Ectodermal cell (in vitro differentiated cells): ENCODE data around the gene TRMT44.
"Not testable (repeated sequence)": the region's sequence is repeated elsewhere in the genome, so short reads cannot be mapped to it uniquely, and the experiment has no call there.

ENCODE experiments used
- H3K27ac ChIP-seq: 2 replicates; pipeline ENCODE4 v1.7.0; 2013; ENCODE audit warnings: mild to moderate bottlenecking, low read depth, low read length; ENCODE audit not compliant: insufficient read depth, poor library complexity, severe bottlenecking
- H3K27me3 ChIP-seq: 2 replicates; pipeline ENCODE4 v1.7.0; 2013; ENCODE audit warnings: mild to moderate bottlenecking, low read length; ENCODE audit not compliant: insufficient read depth, control insufficient read depth, poor library complexity, severe bottlenecking
- H3K36me3 ChIP-seq: one replicate; pipeline ENCODE4 v1.7.0; 2013; ENCODE audit warnings: low read length; ENCODE audit not compliant: control insufficient read depth, insufficient read depth
- H3K4me1 ChIP-seq: one replicate; pipeline ENCODE4 v1.7.0; 2013; ENCODE audit warnings: low read length; ENCODE audit not compliant: control insufficient read depth, insufficient read depth
- H3K4me3 ChIP-seq: 2 replicates; pipeline ENCODE4 v1.7.0; 2013; ENCODE audit warnings: low read depth, low read length, control low read depth; ENCODE audit not compliant: insufficient read depth
- H3K9me3 ChIP-seq: 2 replicates; pipeline ENCODE4 v1.7.0; 2013; ENCODE audit warnings: mild to moderate bottlenecking, low read length, moderate library complexity; ENCODE audit not compliant: control insufficient read depth
- WGBS, 2 experiments: methylation state at CpG; one replicate each; pipeline ENCODE4 v1.1.7; 2013; ENCODE audit warnings: missing lambda C conversion rate in 2 of 2; 5-methylcytosine and 5-hydroxymethylcytosine counted together

Gene TRMT44

DNA sequence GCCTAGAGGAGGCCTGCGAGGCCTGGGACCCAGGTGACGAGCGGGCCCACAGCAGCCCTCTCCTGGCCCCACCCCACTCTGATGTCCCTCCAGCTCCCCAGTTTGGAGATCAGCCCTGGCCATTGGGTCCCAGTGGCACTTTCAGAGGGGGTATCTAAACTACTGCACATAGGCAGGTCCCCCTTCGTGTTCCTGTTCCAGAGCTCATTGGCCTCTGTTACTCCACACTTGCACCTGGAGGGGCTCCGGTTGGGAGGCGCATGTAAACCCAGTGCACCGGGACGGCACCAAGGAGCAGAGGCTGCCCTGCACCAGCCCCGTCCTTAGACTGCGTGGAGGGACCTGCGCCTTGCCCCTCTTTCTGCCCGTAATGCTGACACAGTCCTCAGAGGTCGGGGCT is 34.3 kb downstream of the TRMT44 start:
- H3K36me3 ChIP-seq = peaks cover 12% of the 10 kb centered on the region

DNA sequence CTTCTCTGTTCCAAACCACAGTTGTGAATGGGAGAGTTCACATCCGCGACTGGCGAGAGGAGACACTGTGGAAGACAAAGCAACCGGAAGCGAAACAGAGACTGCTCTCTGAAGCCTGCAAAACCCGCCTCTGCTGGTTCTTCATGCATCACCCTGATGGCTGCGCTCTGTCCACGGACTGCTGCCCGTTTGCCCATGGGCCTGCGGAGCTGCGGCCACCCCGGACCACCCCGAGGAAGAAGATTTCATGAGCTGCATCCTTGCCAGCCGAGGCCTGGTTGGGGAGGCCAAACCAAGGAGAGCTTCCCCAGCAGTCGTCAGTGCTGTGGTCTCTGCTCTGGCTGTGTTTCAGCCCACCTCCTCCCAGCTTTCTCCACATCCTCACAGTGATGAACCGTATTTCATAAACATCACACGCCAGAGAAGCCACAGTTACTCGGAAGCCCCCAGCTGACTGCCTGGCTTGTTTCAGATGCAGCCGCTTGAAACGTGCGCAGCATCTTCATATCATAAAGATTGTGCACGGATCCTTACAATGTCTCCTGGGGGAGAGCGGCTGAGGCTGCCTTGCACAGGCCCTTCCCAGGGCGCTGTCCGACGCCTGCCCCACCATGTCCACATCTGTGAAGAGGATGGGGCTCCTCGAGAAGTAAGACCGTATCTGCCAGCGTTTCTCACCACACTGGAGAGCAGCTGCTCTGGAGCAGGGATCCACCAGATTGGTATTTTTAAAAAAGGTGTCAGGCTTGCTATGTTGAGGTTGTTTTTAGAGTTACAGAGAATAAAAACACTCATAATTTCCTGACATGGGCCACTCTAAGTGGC is 35.4 kb downstream of the TRMT44 start:
- Histone ChIP-seq H3K27me3 (no peaks in the 10 kb centered on the region), H3K4me3 (no peak overlapping the region), H3K27ac (no peak overlapping the region), H3K9me3 (no peaks in the 10 kb centered on the region), H3K4me1 (peaks cover 19% of the 10 kb centered on the region), H3K36me3 (peaks cover 9% of the 10 kb centered on the region)
- WGBS, 2 experiments = 95 to 98% methylated on average over 29 of the region's 29 CpGs

More for the DNA sequence above, 34.3 kb downstream of the TRMT44 start:
- Histone ChIP-seq H3K4me1 (peaks cover 19% of the 10 kb centered on the region), H3K27me3 (no peaks in the 10 kb centered on the region), H3K4me3 (no peak overlapping the region), H3K9me3 (no peaks in the 10 kb centered on the region), H3K27ac (no peak overlapping the region)
- WGBS, 2 experiments = 94 to 95% methylated on average over 13 of the region's 13 CpGs

DNA sequence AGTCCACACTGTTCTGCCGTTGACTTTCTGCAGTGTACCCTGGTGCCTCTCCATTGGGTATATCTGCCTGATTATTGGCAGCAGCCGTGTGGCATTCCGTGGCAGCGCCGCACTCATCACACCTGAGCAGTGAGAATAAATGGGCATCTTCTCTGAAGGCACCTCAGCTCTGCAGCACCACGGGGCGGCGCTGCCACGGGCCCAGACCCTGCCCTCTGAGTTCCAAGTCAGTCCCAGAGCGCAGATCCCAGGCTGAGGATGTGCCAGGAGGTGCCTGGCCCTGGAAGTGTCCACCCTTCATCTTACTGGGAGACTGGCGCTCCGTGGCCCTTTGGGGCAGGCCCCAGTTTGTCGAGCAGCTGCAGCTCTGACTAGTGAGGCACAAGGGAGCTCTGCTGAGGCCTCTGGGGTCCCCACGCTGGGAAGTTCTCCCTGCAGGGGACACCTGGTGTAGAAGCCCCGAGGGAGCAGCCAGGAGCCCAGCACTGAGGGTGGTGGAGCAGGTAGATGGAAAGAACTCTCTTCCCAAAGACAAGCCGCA is 36.6 kb downstream of the TRMT44 start:
- Histone ChIP-seq H3K4me3 (no peak overlapping the region), H3K9me3 (no peaks in the 10 kb centered on the region), H3K27ac (no peak overlapping the region), H3K4me1 (peaks cover 19% of the 10 kb centered on the region), H3K27me3 (no peaks in the 10 kb centered on the region), H3K36me3 (peaks cover 9% of the 10 kb centered on the region)
- 95% methylated on average over 16 of the region's 16 CpGs for WGBS, 2 experiments

DNA sequence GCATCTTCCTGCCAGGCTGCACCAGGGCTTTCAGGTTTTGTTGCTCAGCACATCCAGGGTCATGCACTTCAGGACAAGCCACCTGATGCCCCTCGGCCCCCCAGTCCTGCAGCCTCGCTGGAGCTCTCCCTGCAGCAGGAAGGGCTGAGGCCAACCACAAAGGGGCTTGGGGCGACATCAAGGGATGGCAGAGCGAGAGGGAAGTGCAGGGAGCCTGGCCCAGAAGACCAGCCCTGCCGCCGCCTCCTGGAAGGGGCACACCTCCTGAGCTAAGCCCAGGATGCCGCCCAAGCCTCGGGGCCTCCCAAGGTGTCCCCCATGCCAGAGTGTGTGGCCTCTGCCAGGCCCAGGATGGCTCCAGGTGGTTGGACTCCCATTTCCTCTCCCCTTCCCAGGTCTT is 37.1 kb downstream of the TRMT44 start:
- H3K4me3 ChIP-seq = no peak overlapping the region
- H3K36me3 ChIP-seq = peaks cover 9% of the 10 kb centered on the region
- H3K4me1 ChIP-seq = peaks cover 17% of the 10 kb centered on the region
- no peaks in the 10 kb centered on the region for H3K9me3 ChIP-seq
- H3K27ac ChIP-seq = no peak overlapping the region
- H3K27me3 ChIP-seq = no peaks in the 10 kb centered on the region
- 93 to 95% methylated on average over 8 of the region's 8 CpGs for WGBS, 2 experiments

DNA sequence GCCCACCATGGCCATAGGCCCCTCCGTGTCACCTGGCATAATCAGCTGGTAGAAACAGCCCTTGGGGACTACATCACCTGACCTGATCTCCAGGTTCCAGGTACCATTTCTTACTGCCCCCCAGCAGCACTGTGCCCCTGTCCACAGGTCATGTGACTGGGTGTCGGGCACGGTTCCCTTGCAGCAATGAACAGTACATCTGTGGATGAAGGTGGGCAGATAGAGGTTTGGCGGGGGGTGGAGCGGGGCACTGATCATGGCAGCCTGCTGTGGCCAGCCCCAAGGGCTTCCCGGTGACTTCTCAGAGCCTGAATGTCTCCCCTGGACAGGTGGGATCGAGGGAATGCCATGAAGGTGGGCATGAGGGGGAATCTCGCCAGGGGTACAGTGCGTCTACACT is 37.8 kb downstream of the TRMT44 start:
- Histone ChIP-seq H3K36me3 (peaks cover 9% of the 10 kb centered on the region), H3K27ac (no peak overlapping the region), H3K4me1 (peaks cover 10% of the 10 kb centered on the region), H3K4me3 (no peak overlapping the region), H3K9me3 (no peaks in the 10 kb centered on the region), H3K27me3 (no peaks in the 10 kb centered on the region)
- 94 to 96% methylated on average over 9 of the region's 9 CpGs for WGBS, 2 experiments

DNA sequence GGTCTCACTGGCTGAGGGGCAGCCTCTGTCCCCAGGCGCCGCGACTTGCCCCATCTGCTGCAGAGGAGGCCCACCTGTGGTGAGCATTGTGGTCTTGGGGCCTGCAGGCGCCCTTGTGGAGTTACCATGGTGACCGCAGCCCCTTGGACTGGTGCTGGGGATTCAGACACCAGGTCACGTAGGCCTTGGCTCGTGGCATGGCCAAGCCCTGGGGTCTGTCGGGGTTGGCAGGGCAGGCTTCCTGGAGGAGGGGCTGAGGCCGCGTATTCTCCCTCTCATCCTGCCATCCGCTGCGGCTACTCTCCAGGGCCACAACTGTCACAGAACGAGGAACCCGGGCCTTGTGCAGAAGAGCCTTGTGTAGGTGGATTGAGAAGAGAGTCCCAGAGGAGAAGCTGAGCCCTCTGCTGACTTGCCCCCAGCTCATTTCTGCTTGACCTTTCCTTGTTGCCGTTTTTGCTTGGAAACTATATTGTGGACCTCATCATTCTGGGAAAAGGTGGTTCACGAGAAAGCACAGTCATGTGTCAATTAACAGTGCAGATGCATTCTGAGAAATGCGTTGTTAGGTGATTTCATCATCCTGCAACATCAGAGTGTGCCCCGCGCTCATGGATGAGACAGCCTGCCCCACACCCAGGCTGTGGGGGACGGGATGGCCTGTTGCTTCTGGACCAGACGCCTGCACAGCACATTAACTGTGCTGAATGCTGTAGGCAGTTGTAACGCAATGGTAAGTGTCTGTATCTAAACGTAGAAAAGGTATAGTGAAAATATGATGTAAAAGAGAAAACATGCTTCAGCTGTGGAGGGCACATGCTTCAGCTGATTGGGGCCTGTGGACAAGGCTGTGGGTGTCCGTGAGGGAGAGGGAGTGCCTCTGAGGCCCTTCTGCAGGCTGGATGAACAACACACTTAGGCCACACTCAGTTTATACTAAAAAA is 38.5 kb downstream of the TRMT44 start:
- Histone ChIP-seq H3K27me3 (no peaks in the 10 kb centered on the region), H3K4me3 (no peak overlapping the region)

DNA sequence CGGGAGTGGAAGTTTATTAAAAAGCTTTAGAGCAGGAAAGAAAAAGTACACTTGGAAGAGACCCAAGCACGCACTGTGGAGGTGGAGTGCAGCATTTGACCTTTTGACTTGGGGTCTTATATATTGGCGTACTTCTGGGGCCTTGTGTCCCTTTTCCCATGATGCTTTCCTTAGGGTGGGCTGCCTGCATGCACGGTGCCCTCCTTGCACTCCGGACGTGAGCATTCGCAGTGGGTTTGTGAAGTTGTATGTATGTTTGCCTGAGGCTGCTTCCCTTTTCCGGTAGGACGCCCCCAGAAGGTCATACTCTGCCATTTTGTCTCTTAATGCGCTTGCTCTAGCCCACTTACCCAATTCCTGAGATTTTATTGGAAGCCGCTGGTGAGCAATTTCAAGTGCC is 39.6 kb downstream of the TRMT44 start:
- Histone ChIP-seq H3K9me3 (no peaks in the 10 kb centered on the region), H3K4me3 (no peak overlapping the region), H3K27ac (no peak overlapping the region), H3K27me3 (no peaks in the 10 kb centered on the region), H3K36me3 (peaks cover 9% of the 10 kb centered on the region), H3K4me1 (peaks cover 9% of the 10 kb centered on the region)
- WGBS, 2 experiments = 92 to 94% methylated on average over 11 of the region's 11 CpGs

More for the DNA sequence above, 38.5 kb downstream of the TRMT44 start:
- H3K9me3 ChIP-seq = no peaks in the 10 kb centered on the region
- H3K36me3 ChIP-seq = peaks cover 9% of the 10 kb centered on the region
- 86 to 89% methylated on average over 24 of the region's 24 CpGs for WGBS, 2 experiments
- H3K4me1 ChIP-seq = peaks cover 9% of the 10 kb centered on the region
- no peak overlapping the region for H3K27ac ChIP-seq

DNA sequence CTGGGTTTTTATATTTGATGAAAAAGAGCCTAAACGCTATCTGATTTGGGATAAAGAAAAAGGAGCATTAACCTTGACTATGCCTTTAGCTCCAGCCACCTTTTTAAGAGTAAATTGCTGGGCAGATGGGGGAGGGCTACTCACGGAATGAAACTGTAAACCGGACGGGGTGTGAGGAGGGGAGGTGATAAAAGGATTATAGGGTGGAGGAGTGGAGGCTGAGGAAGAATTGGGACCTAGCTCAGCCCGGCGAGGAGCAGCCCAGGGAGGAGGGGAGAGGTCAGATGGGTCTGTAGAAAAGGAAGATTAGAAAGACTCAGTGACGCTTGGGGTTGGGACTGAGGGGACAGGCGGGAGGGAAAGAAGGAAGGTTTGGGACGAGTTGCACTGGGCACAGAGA is 46.1 kb downstream of the TRMT44 start:
- 79 to 85% methylated on average over 9 of the region's 9 CpGs for WGBS, 2 experiments
- H3K27me3 ChIP-seq, H3K9me3 ChIP-seq, H3K27ac ChIP-seq, H3K4me1 ChIP-seq, H3K4me3 ChIP-seq, H3K36me3 ChIP-seq: not testable (repeated sequence)

DNA sequence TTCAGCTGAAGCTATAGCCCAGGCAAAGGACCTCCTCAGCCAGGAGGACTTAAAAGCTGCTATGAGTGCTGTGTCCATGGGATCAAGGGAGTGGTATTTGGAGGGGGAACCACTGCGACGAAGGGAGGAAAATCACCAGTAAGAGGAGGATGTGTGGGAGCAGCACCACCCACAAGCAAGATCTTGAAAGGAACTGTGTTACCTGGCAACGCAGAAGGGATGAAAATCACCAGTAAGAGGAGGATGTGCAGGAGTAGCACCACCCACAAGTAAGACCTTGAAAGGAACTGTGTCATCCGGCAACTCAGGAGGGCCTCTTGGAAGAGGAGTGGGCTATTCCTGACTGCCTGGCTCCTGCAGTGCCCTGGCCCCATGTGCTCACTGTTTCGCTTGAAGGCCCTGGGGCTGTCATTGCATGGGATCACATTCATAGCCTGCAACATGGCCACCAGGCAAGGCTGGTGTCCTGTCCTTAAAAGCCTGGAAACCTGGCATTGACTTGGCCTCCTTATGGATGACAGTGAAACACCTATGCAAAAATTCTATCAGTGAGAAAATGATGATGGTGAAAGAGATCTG is 48.3 kb downstream of the TRMT44 start:
- Histone ChIP-seq H3K4me1 (no peaks in the 10 kb centered on the region), H3K9me3 (no peaks in the 10 kb centered on the region), H3K36me3 (no peaks in the 10 kb centered on the region), H3K4me3 (no peak overlapping the region), H3K27ac (no peak overlapping the region), H3K27me3 (no peaks in the 10 kb centered on the region)
- 95 to 97% methylated on average over 5 of the region's 5 CpGs for WGBS, 2 experiments

DNA sequence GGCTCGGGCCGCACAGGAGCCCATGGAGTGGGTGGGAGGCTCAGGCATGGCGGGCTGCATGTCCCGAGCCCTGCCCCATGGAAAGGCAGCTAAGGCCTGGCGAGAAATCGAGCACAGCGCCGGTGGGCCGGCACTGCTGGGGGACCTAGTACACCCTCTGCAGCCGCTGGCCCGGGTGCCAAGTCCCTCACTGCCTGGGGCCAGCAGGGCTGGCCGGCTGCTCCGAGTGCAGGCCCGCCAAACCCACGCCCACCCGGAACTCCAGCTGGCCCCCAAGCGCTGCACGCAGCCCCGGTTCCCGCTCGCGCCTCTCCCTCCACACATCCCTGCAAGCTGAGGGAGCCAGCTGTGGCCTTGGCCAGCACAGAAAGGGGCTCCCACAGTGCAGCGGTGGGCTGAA is 50.9 kb downstream of the TRMT44 start:
- not testable (repeated sequence) for H3K4me3 ChIP-seq, H3K27me3 ChIP-seq, H3K27ac ChIP-seq, H3K4me1 ChIP-seq, H3K9me3 ChIP-seq, H3K36me3 ChIP-seq
- 95% methylated on average over 23 of the region's 23 CpGs for WGBS, 2 experiments
